Panc1 (cell line): Measurements from ENCODE around the gene UTS2R.

Experiments
- CTCF ChIP-seq: fragments of 450-650 bp; IDR thresholded peaks from 2 replicates; pipeline ENCODE4 v1.5.1; 2017; ENCODE audit warnings: mild to moderate bottlenecking
- POLR2AphosphoS5 ChIP-seq: IDR thresholded peaks from 2 replicates; pipeline ENCODE4 v1.6.1; 2012; ENCODE audit warnings: mild to moderate bottlenecking, low read depth, low read length, moderate library complexity
- REST ChIP-seq, 2 experiments: IDR thresholded peaks; 2 replicates each; pipeline ENCODE4 v1.6.1; 2011 to 2012; ENCODE audit warnings: low read depth in 2 of 2, control low read depth in 1 of 2, low read length in 1 of 2, mild to moderate bottlenecking in 1 of 2, moderate library complexity in 1 of 2; ENCODE audit not compliant: insufficient read depth in 1 of 2
- SIN3A ChIP-seq: IDR thresholded peaks from 2 replicates; pipeline ENCODE4 v1.6.1; 2012; ENCODE audit warnings: low read depth, mild to moderate bottlenecking, low read length, moderate library complexity, borderline replicate concordance; ENCODE audit not compliant: insufficient read depth

GRCh38 chr17:82408288-82408937 is 36.8 kb downstream of the UTS2R start:
- TF ChIP-seq POLR2AphosphoS5 (no peak), CTCF (no peak), REST (IDR thresholded peaks at IDR 0.05; ENCODE audit: insufficient read depth in 1 of 2, low read depth in 2 of 2, low read length in 1 of 2) (no peak), SIN3A (no peak)
